GM12892 (cell line): ENCODE data around the gene SERP2.

Experiments
- POLR2A ChIP-seq: IDR thresholded peaks from 2 replicates; pipeline ENCODE4 v1.6.1; 2011; ENCODE audit warnings: low read depth, low read length, control low read depth
- TAF1 ChIP-seq: IDR thresholded peaks from 2 replicates; pipeline ENCODE4 v1.6.1; 2011; ENCODE audit warnings: low read depth, mild to moderate bottlenecking, control low read depth, low read length, borderline replicate concordance

DNA sequence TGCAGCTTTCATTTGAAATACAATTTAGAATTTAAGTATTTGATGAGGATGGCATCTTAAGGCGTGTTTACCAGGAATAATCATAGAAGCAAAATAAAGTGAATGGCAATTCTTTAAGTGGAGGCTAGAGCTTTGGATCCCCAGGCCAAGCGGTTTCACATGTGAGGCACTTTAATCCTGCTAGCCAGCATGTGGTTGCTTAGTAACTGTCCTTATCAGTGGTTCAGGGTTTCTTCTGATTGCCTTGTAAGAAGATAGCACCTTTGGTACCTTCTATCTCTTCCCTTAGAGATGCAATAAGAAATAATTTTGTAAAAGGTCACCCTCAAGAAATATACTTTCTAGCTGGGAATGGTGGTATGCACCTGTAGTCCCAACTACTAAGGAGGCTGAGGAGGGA, 38.9 kb upstream of the SERP2 start:
- TF ChIP-seq POLR2A = no peak
- TF ChIP-seq TAF1 = no peak
